Upper lobe of left lung (tissue), 4 donors: ENCODE data around the gene IFITM2.

ENCODE experiments used
- POLR2A ChIP-seq, 4 donors: fragments of 450-650 bp; IDR thresholded peaks; one replicate each; pipeline ENCODE4 v1.5.1; 2016 to 2017; ENCODE audit warnings: antibody characterized with exemption in 4 of 4, mild to moderate bottlenecking in 2 of 4
- TF ChIP-seq, protein P1 (sequence below), 6 experiments: fragments of 450-650 bp in 4 of 6; fragments of 200-600 bp in 2 of 6; sonication (generic) in 2 of 6; IDR thresholded peaks; one replicate each; pipeline ENCODE4 v1.5.1; 2016 to 2019; ENCODE audit warnings: antibody characterized with exemption in 6 of 6

- TF ChIP-seq, protein P1, sequence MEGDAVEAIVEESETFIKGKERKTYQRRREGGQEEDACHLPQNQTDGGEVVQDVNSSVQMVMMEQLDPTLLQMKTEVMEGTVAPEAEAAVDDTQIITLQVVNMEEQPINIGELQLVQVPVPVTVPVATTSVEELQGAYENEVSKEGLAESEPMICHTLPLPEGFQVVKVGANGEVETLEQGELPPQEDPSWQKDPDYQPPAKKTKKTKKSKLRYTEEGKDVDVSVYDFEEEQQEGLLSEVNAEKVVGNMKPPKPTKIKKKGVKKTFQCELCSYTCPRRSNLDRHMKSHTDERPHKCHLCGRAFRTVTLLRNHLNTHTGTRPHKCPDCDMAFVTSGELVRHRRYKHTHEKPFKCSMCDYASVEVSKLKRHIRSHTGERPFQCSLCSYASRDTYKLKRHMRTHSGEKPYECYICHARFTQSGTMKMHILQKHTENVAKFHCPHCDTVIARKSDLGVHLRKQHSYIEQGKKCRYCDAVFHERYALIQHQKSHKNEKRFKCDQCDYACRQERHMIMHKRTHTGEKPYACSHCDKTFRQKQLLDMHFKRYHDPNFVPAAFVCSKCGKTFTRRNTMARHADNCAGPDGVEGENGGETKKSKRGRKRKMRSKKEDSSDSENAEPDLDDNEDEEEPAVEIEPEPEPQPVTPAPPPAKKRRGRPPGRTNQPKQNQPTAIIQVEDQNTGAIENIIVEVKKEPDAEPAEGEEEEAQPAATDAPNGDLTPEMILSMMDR (IDR thresholded peaks at IDR 0.05) = peak in 5 of 6 experiments; percentile 23 to 74 (median 49)
- TF ChIP-seq POLR2A (IDR thresholded peaks at IDR 0.05) = peak in 1 of 4 donors; percentile 47
These were observed 38.3 kb upstream of the IFITM2 start for GRCh38 chr11:269146-269890.
